HG03442 (cell line): ENCODE results near the gene VPS37C.
"Not testable (repeated sequence)": the region's sequence is repeated elsewhere in the genome, so short reads cannot be mapped to it uniquely, and the experiment has no call there.

ENCODE experiments used
- ATAC-seq: cut with Tn5 transposase; IDR thresholded peaks from one replicate; pipeline ENCODE4 v1.9.1; 2021; ENCODE audit warnings: mild to moderate bottlenecking, moderate library complexity; ENCODE audit not compliant: unreplicated experiment

Gene VPS37C

DNA sequence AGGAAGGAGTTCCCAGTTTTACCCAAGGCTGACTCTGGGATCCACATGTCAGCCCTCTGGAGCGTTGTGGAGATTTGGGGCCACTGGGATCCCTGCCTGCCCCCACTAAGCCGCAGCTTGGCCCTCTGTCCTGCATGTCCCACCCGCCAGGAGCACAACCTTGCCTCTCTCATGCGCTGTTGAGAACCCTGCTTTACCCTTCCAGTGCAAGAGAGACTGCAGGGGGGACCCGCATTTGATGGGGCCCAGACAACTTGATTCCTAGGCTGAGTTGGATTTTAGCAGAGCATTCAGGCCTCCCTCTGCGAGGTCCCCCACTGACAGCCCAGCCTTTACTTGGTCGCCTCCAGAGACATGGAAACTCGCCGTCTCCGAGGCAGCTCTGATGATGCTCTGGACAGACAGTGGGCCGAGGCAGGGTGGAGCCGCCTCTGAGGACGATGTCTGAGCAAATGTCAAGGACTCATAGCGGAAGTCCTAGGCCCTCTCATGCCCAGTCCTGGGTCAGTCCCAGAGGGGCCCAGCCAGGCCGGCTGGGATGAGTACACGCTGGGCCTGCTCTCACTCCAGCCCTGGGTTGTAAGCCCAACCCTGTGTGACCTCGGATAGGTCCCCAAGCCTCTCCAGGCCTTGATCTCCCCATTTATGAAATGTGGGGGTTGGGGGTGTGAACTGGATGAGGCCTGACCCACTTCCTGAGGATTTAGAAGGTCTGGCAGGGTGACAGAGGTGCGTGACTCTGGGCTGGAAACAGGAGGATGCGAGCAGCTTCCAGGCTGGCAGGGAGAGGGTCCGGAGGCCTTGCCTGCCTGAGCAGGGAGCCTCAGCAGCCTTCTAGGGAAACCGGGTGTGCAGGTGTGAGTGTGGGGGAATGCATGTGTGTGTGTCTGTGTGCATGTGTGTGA, 58.3 kb downstream of the VPS37C start:
- no peak for ATAC-seq

DNA sequence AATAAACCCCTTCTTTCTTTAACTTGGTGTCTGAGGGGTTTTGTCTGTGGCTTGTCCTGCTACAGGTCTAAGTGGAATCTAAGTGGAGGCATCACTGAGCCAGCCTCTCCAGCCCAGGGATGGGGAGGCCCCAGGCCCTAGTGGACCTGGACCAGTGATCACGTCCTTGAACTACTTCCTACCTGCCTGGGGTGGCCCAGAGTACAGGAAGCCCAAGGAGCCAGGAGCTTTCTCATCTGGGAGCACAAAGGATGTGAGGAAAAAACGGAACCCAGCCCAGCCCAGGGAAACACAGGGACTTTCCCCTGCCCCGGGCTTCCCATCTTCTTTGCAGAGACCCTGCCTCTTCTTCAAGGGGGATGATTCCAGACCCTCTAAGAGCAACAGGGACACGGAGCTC, 62.4 kb downstream of the VPS37C start:
- no peak for ATAC-seq

DNA sequence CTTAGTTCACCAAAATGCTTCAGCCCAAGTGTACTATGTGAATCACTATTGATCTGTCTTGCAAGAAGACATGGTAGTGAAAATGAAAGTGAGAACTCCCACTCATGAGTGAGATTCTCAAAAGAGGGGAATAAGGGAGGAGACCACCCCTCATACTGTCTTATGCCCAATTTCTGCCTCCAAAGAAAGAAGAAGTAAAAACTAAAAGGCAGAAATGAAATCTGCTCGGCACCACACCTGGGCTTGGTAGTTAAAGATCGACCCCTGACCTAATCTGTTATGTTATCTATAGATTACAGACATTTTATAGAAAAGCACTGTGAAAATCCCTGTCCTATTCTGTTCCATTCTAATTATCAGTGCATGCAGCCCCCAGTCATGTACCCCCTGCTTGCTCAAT, 63.0 kb downstream of the VPS37C start:
- not testable (repeated sequence) for ATAC-seq

DNA sequence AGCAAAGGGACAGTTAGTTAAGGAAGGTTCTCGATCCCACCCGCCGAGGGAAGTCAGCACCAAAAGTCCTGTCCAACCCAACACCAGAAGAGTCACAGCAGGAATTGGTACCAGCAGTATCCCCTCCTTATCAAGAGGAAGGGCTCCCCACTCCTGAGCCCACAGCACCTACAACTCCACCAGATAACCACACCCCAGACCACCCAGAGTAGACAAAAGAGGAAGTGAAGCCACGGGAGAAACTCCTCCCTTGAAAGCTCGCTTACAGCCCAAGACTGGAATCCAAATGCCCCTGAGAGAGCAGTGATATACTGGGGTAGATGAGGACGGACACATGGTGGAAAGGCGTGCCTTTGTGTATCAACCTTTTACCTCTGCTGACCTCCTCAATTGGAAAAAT, 66.2 kb downstream of the VPS37C start:
- no peak for ATAC-seq

DNA sequence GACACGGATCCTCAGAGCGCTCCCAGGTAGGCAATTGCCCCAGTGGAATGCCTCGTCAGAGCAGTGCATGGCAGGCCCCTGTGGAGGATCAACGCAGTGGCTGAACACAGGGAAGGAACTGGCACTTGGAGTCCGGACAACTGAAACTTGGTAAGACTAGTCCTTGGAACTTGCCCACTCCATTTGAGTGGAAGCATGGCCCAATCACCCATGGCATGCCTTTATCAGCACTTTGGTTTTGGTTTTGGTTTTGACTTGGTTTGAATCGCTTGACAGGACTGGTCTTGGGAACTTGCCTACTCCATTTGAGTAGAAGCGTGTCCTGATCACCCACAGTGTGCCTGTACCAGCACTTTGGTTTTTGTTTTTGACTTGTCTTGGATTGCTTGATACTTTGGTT, 67.1 kb downstream of the VPS37C start:
- not testable (repeated sequence) for ATAC-seq

DNA sequence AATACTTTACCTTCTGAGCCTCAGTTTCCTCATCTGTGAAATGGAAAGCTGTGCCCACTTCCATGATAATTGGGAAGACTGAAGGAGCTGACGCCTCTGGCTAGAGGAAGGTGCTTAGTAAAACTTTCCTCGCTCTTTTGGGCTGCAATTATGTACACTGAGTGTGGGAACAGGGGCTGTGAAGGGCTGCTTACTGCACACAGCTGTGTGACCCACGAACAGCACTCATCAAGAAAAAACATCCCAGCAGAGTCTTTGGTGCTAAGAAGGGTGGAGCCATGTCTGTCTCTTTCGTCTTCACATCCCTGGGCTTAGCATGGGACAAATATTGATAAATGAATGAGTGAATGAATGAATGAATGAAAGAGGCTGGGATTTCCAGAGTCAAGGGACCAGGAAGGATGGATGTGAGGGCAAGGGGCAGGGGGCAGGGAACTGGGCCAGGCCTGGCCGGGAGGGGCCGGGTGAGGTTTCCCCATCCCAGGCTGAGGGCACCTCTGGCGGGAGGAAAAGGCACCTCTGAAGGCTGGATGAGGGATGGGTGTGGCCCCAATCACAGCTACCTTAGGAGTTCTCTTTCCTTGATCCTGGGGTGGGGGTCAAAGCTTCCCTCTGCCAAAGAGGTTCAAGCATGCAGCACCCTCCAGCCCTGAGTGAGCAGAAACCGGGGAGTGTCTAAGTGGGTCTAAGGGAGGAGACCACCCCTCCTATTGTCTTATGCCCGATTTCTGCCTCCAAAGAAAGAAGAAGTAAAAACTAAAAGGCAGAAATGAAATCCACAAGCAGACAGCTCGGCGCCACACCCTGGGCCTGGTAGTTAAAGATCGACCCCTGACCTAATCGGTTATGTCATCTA, 68.1 kb downstream of the VPS37C start:
- ATAC-seq = no peak

DNA sequence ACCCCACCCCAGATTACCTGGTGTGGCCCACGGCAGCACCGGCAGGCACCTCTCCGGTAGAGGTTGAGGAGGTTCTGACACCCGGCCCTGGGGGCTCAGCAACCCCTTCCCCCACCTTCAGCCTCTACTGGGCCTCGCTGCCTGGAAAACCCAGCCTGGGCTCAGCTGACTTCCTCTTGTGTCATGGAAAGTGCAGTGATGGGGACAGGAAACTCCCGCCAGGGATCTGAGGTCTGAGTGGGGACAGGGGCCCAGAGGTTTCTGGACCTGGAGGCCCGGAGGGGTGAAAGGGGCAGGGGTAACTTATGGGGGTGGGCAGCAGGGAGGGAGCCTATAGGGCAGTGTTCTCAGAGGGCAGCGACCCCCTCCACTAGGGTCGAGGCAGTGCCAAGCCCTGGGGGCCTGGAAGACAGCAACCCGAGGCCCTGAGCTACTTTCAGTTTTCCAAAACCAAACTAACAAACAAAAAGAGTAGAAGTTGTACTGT, 68.9 kb downstream of the VPS37C start:
- peak; percentile 66 for ATAC-seq

DNA sequence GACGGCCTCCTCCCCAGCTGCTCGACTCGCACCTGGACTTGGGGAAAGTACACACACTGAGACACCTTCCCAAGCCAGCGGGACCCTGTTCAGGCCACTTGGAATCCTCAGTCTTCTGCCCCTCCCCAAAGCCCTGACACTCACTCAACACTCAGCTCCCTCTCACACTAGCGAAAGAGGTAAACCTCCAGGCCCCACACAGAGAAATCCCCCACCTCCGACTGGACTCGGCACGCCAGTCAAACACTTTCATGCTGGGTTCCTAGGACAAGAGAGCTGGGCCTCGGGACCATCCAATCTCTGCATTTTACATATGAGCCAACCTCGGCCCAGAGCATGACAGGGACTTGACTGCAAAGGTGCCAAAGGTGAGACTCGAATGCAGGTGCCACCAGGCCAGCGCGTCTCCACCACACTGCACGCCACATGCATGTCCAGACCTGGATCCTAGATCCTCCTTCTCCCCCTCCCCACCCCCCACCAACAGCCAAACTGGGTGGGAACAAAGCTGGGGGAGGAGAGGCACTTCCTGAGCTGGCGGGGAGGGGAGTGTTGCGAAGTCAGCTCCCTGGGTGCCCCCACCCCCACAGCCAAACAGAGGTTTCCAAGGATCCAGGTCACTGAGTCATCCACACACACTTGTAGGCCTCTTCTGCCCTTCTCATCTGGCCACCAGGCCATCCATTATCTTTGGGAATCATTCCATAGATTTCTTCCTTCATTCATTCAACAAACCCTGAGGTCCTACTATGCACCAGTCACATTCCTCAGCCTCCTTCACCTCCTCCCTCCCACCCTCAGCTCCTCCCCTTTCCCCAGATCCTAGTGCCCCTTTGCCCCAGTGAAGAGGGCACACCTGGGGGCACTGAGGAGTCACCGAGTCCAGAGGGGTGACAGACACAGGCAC, 69.6 kb downstream of the VPS37C start:
- peak; percentile 24 for ATAC-seq

DNA sequence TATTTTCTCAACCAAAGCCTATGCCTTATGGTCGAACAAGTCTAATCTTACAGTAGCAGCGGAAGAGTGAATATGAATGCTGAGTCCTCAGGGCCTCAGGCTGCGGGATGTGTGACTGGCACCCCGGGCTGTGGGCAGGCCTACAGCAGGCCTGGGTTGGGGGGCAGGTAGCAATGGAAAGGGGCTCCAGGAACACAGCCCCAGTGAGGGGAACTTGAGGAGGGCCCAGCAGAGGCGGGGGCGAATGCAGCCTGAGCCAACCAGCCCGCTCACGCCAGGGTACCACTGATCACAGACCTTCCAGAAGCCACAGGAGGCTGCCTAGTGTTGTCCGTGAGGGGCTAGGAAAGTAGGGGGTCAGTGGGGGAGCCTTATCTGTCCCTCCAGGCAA, 70.2 kb downstream of the VPS37C start:
- ATAC-seq = no peak

DNA sequence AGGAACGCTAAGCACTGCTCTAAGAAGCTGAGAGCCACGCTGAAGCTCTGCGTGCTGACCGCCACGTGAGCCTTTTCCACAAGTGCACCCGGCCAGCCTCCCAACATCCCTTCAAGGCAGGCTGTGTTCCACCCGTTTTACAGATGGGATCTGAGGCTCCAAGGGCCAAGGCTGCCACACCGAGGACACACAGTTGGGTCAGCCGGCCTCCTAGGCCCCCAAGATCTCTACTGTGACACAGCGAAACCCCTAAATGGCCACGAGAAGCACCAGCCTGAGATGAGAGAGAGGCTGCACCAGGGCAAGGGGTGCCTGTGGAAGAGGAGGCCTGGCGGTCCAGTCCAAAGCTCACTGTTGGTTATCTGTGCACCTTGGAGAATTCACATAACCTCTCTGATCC, 70.7 kb downstream of the VPS37C start:
- ATAC-seq = no peak

DNA sequence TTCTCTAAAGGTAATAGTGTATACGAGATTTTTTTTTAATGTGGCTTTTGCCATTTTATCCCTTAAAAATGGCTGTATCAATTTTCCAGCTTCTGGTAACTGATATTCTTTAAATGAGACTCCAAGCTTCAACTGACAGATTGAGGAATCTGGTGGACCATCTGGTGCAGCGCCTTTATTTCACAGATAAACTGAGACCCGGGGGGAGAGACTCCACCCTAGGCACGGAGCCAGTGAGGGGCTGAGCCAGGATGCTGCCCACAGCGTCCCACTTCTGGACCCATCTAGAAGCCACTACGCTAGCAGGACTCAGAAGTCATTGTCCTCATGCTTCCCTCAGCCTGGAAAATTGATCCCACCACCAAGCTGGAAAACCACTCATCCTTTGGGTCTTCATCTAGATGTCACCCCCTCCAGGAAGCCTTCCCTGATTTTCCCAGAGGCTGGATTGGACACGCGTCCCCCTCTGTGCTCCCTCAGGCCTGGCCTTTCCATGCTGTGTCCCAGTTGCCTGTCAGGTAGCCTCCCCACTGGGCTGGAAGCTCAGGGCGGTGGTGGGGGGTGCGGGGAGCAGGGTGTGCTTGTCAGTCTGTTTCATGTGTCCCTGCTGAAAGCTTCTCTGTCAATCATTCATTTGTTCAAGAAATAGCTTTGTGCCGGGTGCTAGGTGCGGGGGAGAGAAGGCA, 71.3 kb downstream of the VPS37C start:
- no peak for ATAC-seq

DNA sequence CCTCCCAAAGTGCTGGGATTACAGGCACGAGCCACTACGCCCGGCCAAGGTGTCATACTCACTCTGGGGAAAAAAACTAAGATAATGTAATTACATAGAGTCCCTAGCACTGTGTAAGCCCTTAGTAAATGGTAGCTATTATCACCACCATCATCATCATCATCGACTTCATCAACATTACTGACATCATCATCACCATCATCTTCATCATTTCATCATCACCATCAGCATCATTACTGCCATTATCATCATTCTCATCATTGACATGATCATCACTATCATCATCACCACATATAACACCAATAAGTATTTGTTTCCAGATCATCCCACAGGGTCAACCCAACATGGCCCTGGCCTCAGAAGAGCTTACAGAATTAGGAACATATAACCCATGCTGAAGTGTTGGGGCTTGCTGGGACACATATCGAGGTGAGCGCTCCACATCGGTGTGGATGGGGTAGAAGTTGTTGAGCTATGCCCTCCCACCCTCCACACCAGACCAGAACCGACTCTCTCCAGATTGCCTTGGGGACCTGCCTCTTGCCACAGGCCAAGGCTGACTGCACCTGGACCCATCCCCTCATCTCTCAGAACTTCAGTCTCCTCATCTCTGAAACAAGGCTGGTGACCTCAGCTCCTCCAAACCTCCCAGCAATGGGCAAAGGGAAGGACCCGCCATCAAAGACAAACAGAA, 73.7 kb downstream of the VPS37C start:
- no peak for ATAC-seq

DNA sequence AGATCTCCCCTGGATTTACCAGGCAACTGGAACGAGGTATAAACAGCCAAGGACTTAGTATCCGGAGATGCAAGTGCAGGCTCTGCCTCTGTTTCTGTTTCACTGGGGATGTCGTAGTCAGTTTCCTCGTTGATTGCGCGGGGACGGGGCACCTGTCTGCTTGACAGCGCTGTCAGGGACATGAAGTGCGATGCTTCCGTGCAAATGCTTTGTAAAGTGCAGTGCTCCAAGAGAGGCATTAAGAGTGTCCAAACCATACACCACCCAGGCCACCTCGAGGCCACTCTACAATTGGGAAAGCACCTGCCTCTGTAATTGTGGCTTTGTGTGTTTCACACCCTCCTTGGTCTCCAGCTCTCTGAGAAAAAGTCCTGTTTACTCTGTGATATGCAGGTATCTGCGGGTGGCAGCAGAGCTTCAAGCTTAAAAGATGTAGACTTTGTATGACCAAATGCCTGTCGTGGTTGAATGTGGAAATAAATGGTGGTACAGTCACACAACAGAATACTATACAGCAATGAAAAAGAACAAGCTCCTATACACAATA, 77.6 kb downstream of the VPS37C start:
- ATAC-seq = no peak

DNA sequence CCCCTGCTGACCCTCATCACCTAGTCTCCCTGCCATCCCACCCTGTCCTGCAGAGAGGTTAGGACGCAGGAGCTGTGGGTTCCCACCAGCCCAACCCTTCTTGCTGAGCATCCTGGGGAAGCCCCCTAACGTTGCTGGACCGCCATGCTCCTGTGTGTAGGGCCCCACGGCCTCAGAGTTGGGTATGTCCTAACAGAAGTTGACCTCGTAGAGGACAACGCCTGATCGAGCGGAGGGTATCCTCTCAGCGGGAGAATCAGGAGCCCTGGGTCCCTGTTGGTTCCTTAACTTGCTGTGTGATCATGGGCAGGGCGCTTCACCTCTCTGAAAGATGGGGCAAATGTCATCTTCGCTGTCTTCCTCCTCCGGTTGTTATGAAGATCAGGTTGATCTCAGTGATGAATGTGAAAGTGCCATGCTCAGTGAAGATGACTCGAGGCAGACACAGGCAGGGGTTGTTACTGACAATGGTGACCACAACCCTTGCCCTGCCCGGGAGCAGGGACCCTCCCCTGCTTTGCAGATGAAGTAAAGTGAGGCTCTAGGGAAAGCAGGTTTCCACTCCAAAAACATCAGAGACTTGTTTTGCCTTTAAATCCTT, 78.2 kb downstream of the VPS37C start:
- no peak for ATAC-seq

DNA sequence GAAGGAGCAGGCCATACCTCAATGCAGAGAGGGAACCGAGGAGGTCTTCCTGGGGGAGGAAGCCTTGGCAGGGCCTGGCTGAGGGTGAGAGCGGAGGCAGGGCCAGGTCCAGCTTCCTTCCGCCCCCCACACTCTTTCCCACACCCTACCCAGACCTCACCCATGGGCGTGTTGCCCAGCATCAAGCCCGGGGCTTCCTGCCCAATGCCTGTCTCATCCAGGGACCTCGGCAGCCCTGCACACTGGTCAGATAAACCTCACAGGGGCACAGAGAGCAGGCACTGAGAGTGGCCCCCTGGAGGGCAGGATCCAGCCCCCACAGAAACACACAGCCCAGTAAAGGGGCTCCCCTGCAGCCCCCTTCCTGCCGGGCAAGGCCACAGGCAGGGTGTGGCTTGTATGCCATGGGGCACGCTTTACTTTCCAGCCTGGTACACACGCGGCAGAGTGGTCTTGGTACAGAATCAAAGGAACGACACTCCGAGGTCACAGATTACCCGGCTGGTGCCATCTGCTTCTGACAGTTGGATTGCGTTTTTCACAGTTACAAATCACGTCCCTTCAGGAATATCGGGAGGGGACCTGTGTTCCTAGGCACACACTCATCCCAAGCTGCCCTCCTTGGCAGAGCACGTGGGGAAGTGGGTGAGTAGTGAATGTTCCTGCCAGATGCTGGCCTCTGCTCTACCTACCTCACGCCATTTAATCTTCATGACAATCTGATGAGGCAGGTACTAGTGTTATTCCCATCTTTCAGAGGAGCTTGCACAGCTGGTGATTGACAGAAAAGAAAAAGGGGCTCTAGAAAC, 79.0 kb downstream of the VPS37C start:
- ATAC-seq = no peak

DNA sequence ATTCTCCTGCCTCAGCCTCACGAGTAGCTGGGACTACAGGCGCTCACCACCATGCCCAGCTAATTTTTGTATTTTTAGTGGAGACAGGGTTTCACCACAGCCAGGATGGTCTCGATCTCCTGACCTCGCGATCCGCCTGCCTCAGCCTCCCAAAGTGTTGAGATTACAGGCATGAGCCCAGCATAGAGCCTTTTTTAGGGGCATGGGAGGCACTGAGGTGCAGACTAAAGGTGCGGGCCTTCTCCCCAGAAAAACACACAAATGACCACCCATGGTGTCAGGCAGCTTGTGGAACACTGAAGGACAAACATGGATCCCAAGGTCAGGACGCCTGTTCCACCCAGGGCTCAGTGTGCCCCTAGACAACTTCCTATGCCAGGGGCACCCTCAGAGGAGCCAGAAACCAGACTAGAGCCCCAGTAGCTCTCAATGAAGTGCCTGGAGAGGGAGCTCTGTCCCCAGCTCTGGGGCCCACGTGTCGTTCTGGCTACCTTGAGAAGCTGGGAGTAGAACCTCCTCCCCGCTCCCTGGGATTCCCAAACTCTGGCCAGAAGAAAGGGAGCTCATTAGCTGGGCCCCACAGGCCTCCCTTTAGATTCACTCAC, 80.1 kb downstream of the VPS37C start:
- ATAC-seq = no peak

DNA sequence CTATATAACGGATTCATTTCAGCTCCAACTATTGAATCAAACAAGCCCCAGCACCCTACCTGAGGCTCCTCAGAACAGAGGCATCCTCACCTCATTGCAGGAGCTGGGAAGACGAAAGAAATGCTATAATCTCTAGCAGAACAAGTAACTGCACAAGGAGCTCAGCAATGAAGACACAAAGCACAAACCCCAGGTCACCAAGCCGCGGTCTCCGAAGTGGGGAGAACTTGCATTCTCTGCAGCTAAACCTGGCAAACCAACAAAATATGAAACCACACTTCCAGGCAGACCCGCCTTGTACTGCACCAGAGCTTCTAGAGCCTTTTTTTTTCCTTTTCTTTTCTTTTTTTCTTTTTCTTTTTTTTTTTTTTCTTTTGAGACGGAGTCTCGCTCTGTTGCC, 80.7 kb downstream of the VPS37C start:
- no peak for ATAC-seq
